ENCODE measurements around the gene TERC. TPM values are rescaled to one million over a fixed set of nuclear protein-coding genes. Genes with fewer than 3 reads are reported as not detected.
"Not testable (repeated sequence)": the region's sequence is repeated elsewhere in the genome, so short reads cannot be mapped to it uniquely, and the experiment has no call there.

Gene TERC
- total RNA-seq, 1 experiment from 2014 or later: 52.4 TPM

DNA sequence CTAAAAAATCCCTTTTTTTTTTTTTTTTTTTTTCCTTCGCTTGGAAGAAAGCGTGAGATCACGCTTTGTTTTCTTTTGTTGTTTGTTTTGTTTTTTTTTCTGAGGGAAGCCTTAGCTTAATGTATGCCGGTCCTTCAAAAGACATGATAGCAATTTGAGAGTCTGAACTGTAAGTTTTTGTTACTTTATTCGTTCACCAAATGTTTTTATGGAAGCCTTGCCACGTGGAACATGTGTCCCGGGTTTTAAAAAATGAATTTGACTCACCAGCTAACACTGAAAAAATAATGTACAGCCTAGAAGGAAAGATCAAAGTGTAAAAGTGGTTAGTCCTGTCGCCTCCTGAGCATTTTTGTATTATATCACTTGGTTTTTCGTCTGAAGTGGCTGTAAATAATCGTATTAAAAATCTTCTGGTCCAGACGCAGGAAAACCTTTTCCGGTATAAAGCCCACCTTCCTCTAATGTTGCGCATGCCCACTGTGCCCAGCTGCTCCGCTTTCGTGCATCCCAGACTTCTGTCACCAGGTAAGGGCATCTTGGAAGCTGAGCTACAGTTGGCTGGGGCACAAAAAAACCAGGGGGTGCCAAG, 7.5 kb upstream of the TERC start:
- peak; percentile 82 for DNase-seq (ENCODE audit: low read depth)

DNA sequence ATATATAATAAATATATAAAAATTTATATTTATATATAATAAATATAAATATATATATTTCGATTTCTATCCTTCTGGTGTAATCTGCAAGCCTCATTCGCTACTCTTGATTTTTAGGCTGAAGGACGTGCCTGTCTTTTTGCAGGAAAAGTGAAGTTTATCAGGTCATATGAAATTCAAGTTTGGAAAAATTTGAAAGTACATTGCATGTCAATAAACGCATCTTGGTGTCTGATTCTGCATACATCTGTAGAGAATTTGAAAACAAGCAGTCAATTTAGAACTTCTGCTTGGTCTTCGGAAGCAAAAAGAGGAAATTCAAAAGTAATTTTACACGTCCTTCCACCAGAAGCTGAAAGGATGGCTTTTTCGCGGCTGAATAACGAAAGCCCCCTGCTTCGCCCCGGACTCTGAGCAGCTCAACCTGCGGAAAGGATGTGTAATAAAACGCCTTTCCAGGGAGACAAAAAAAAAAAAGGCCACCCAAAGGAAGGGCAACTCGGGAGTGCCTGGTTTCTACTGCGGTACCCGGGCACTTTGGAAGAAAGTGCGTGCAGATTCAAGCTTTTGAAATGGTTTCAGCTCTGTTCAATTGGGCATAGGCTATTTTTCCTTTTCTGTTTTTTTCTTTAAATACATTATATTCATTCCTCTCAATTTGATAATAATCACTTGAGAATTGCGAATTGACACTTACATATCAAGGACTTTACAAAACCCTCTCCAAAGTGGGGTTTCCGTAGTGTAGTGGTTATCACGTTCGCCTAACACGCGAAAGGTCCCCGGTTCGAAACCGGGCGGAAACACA, 6.8 kb upstream of the TERC start:
- DNase-seq (ENCODE audit: low read depth): peak; percentile 90

DNA sequence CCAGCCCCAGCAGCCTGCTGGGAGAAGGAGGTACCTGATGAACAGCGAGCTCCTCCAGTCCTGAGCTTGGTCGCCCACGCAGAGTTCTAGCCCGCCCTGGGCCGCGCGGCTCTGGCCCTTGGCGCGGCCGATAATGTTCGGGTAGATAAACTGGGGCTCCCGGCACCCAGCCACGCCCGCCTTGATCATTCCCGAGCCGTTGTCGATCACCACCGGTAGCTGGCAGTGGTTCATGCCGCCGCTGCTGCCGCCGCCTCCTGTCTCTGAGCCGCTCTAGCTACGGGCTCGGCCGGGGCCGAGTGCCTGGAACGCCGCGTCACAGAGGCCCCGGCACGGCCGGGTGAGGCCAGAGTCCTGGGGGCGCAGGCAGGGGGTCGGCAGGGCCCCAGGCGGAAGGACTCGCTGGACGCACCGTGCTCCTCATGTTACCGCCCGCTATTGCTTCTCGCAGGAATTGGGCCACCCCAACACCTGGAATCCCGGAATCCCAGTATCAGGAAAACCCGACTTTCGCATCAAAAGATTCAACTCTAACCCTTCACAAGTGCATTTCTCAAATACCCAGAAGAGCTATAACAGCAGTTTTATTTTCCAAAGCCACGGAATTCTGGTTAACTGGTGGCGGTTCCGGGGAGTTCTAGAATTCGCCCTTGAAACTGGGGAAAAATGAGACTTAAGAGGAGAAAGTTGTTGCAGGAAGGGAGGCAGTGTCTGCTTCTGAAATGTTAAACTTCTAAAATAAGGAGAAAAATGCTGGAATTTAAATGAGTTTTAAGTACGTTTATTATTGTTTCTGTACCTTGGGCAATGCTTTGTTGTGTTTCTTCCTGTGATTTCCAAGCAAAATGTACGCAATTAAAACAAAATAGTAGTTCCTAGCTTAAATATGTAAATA, 4.7 kb upstream of the TERC start, which contains the start of gene ACTRT3:
Gene ACTRT3 (minus strand): TSS at position 275 of the 895 bp plus-strand sequence. CDS start 41 bp downstream, at position 234.
- DNase-seq (ENCODE audit: low read depth): no peak

DNA sequence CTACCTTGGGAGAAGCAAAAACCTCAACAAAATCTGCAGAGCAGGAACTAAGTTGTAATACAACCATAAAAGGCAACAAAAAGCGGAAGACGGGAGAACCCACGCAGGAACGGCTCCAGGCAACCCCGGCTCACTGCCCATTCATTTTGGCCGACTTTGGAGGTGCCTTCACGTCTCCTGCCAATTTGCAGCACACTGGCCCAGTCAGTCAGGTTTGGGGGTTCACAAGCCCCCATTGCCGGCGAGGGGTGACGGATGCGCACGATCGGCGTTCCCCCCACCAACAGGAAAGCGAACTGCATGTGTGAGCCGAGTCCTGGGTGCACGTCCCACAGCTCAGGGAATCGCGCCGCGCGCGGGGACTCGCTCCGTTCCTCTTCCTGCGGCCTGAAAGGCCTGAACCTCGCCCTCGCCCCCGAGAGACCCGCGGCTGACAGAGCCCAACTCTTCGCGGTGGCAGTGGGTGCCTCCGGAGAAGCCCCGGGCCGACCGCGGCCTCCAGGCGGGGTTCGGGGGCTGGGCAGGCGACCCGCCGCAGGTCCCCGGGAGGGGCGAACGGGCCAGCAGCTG, 463 bp downstream of the TERC start:
- peak; percentile 43 for DNase-seq (ENCODE audit: low read depth)

DNA sequence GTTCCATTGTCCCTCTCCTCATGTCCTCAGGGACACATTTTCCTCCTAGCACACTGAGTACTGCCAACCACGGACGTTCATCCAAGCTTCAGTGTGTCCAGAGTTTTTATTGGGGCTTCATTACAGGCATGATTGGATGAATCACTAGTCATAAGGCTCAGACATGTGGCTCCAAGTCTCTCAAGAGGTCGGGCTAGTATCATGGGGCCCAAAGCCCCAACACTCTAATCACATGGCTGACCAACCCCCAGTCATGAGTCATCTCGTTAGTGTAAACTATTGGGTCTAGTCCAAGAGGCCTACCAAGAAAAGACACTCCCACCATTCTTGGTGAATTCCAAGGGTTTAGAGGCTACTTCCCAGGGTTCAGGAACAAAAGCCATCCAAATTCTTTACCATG, 4.4 kb downstream of the TERC start:
- DNase-seq (ENCODE audit: low read depth): peak; percentile 92

DNA sequence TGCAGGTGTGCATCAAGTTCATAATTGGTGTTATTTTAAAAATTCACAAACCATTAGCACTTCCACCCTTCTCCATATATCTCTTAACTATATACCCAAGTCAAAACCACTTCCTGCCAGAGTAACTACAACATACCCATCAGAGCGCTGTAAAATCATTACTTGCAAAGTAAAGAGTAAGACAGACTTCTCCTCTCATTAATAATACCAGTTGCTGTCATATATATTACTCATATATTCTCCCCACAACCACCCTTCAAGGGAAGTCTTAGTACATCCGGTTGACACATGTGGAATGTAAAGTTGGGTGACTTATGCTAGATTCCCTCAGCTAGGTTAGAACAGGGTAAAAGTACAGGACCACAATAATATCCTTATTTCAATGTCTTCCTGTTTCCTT, 5.6 kb downstream of the TERC start:
- DNase-seq (ENCODE audit: low read depth): peak; percentile 94

DNA sequence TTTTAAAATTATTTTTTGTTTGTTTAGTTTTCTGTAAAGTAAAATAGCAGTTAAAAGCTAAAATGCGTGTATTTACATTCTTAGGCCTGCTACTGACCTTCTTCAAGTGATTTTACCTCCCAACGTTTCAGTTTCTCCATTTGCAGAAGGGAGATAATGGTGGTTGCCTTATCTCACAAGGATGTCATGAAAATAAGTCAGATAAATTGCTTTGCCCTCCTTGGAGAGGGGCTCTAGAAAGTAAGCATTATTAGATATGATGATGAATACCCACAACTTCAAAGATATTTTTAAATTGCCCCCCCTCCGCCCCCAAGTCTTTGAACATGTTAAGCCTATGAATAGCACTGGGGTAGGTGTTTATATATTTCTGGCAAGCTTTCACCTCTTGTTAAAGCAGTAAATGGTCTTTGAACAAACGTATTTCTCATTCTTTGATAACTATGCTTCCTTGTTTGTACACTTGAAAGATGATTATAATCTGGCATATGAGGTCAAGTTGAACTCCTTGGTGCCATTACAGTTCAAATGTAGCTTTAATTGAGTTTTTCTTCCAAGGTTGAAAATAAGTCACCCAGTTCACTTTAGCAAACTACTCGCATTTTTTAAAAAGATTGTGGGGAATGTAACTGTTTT, 6.4 kb downstream of the TERC start:
- DNase-seq (ENCODE audit: low read depth): no peak

DNA sequence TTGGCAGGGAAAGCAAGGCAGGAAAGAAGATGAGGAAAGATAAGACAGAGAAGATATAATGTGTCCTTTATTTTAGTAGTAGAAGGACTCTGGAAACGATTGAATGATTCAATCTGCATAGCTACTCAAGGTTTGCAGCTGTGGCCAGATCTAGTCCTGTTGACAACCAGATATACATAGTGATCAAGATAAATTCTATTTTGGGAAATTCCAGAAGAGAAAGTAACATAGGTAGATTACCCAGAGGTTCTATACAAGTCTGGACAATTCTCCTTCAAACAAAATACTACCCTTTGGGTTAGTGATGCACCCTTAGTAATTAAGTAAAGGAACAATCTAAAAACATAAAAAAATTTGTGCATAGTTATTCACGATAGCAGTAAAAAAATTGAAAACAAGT, 9.4 kb downstream of the TERC start:
- no peak for DNase-seq (ENCODE audit: low read depth)

DNA sequence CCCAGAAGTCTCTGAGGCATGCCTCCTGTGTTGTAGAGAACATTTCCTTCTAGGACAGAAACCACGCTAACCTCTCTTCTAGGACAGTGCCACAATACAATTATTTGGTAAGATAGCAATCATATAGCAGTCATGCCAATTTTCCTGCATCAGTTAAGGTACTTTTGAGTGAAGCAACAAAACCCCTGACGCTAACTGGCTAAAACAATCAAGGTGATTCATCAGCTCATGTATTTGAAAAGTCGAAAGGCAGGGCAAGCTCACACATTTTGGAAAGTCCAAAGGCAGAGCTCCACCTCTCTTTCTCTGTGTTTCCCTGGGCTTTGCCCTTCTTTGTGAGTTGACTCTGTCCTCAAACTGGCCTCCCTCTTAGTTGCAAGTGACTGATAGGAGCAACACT, 10.1 kb downstream of the TERC start:
- no peak for DNase-seq (ENCODE audit: low read depth)

DNA sequence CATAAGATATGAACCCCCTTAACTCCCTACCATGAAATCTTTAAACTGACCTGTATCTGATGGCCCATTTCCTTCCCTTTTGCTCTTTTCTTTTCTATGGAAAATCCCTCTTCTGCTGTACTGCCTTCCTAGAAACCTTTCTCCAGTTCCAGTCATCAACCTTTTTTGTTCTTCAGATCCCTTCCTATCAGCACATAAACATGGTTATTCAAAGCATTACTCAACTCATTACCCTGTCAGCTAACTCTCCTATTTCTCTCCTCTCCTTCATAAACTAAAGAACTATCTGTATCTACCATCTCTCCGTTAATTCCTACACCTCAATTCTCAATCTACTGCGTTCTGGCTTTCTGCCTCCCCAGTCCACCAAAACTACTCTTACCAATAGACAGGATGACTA, 13.0 kb downstream of the TERC start:
- DNase-seq (ENCODE audit: low read depth): no peak

DNA sequence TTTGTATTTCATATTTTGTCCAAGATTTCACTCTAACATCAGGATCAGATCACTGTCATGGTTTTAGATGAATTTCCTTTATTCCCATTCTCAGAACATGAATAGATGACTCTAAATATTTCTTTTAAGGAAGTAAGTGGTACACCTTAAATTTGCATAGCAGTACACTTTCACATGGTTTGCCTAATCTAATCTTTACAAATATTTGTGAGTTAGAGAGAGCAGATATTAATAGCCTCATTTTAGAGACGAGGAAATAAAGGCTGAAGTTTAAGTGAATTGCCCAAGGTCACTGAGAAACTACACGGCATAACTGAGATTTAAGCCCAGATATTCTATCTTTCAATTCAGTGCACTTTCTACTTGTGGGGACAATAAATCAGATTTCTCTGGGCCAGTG, 14.2 kb downstream of the TERC start:
- DNase-seq (ENCODE audit: low read depth): no peak

DNA sequence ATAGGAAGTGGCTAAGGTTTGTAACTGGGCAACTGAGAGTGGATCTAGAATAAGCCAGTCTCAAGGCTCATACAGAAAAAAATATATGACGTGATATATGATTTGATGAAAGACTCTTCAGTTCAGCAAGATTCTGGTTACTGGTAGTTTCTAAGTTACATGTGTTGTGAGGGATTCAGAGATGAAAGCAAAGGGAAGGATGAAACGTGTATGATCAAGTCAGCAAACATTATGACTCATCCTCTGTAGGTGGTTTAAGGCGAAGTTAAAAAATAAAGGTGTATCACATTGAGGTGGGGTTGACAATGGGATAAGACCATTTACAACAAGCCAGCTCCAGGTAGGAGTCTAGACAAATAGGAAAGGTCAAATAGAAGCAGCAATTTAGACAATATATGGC, 16.2 kb downstream of the TERC start:
- DNase-seq (ENCODE audit: low read depth): peak; percentile 39

DNA sequence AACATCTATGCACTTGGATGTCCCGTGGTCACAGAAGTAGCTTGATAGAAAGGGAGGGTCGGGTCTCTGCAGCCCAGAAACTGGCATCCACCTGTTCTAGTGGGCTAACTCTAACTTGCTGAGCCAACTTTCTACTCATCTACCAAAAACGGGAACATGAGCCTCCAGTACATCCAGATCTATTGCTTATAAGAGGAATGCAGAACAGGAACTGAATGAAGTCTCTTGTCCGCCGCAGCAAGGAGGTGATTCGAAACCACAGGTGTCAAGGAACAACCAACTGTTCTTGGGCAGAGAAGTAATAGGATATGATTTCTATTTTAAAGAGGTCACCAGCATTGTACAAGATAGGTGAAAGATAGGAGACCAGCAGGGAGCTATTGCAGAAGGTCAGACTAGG, 17.9 kb downstream of the TERC start:
- no peak for DNase-seq (ENCODE audit: low read depth)

DNA sequence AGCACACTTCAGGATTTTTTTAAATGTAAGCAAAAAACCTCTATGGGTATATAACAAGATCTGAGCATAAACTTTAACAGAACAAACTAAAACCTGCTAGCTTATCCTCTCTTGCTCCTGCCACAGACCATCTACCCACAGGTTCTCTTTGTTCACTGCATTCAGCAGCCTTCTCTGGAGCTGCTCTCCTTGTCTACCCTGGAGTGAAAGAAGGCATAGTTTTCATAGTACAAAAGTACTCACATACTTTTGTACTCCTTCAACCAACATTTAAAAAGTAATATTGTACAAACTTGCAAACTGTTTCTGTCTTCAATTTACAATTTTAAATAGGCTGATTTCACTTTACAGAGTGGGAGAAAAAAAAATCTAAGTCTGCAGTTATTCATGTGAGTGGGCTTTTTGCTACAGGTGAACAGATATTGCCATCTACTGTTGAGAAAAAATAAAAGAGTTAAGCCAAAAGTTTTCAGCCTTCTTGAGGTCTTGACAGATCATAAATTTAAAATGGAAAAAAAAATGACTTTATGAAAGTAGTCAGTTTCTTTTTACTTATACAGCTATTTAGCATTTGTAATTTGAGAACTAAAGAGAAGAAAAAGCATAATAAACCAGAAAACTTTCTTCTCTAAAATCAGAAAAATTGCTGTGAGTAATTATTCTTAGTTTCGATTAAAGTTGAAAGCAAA, 20.4 kb downstream of the TERC start:
- peak; percentile 59 for DNase-seq (ENCODE audit: low read depth)

DNA sequence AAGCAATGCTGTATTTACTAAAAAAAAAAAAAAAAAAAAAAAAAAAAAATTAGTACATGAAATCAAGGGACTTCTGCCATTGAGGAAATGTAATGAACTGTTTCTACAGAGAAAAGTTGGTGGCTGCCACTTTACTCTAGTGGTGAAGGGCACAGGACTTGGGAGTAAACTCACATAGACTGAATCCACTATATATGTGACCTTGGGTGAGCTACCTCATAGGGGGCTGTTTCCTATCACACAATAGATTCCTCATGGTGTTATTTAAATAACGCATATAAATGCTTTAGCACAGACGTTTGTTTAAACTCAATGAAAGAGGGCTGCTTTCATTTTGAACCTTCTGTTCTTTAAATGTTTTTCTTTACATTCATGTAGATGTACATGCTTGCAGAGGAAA, 25.8 kb downstream of the TERC start:
- DNase-seq (ENCODE audit: low read depth): no peak

DNA sequence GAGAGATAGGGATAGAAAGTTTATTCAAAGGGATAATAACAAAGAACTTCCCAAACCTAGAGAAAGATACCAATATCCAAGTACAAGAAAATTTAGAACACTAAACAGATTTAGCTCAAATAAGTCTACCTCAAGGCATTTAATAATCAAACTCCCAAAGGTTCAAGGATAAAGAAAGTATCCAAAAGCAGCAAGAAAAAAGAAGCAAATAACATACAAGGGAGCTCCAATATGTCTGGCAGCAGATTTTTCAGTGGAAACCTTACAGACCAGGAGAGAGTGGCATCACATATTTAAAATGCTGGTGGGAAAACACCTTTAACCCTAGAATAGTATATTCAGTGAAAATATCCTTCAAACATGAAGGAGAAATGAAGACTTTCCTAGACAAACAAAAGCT, 33.0 kb downstream of the TERC start:
- not testable (repeated sequence) for DNase-seq (ENCODE audit: low read depth)

DNA sequence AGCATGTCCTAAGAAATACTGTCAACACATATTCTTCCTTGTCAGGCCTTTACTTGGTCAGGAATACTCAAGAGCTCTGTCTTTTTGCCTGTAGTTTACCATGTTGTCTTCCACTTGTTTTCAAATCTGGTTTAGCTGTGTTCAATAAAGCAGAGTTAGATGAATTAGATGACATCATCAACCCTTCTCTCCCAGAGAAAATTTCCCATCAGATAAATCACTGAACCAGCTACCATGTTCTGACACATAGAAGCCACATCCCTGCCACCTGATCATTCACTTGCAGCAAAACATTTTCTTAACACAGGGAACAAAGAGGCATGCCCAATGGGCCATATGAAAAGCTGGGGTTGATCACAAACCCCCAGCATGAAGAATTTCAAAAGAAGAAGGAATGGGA, 42.1 kb downstream of the TERC start:
- DNase-seq (ENCODE audit: low read depth): no peak

DNA sequence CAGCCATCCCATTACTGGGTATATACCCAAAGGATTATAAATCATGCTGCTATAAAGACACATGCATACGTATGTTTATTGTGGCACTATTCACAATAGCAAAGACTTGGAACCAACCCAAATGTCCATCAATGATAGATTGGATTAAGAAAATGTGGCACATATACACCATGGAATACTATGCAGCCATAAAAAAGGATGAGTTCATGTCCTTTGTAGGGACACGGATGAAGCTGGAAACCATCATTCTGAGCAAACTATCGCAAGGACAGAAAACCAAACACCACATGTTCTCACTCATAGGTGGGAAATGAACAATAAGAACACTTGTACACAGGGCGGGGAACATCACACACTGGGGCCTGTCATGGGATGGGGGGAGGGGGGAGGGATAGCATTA, 46.4 kb downstream of the TERC start:
- not testable (repeated sequence) for DNase-seq (ENCODE audit: low read depth)
